GM11168 (cell line): ENCODE results near the gene POP7.
"Not testable (repeated sequence)": the region's sequence is repeated elsewhere in the genome, so short reads cannot be mapped to it uniquely, and the experiment has no call there.

Experiments used
- in situ Hi-C: fragments of 300-500 bp; cut with MboI; formaldehyde crosslinking; loops from one replicate; pipeline ENCODE4 v1.12.0; 2022; ENCODE audit warnings: low sequenced_read_pairs; ENCODE audit not compliant: unreplicated experiment

POP7 gene

GRCh38 chr7:100689230-100690135, 16.4 kb upstream of the POP7 start:
- in situ Hi-C loops, result no loop called here

GRCh38 chr7:100691676-100692577, 14.0 kb upstream of the POP7 start:
- in situ Hi-C loops, result no loop called here

GRCh38 chr7:100692578-100692961, 13.4 kb upstream of the POP7 start:
- in situ Hi-C loops, result no loop called here

- in situ Hi-C loops, result no loop called here
These were observed 12.4 kb upstream of the POP7 start for GRCh38 chr7:100693312-100694097.

- in situ Hi-C loops, result no loop called here
These were observed 11.7 kb upstream of the POP7 start, which contains the start of gene GIGYF1 for GRCh38 chr7:100694098-100694745. GIGYF1 (minus strand) TSS chr7:100694250; CDS start chr7:100688238, 6,012 bp downstream.

GRCh38 chr7:100696123-100696521, 9.8 kb upstream of the POP7 start:
- in situ Hi-C loops, result no loop called here

GRCh38 chr7:100699018-100699417, 6.9 kb upstream of the POP7 start:
- in situ Hi-C loops, result no loop called here

GRCh38 chr7:100701089-100701488, 4.8 kb upstream of the POP7 start:
- in situ Hi-C loops, result not testable (repeated sequence)

GRCh38 chr7:100705320-100705752, 585 bp upstream of the POP7 start:
- in situ Hi-C loops, result no loop called here

- in situ Hi-C loops, result no loop called here
These were observed 871 bp downstream of the POP7 start for GRCh38 chr7:100706672-100707311.

- in situ Hi-C loops, result no loop called here
These were observed 2.5 kb downstream of the POP7 start for GRCh38 chr7:100708395-100708794.

- in situ Hi-C loops, result loop anchor here (10.0 kb wide), 1 partner anchor 226 kb away; the partner anchor contains the start of gene NYAP1
These were observed 4.5 kb downstream of the POP7 start for GRCh38 chr7:100710452-100710851.

GRCh38 chr7:100711369-100711768, 5.4 kb downstream of the POP7 start:
- in situ Hi-C loops, result loop anchor here (10.0 kb wide), 1 partner anchor 227 kb away; the partner anchor contains the start of gene NYAP1

- in situ Hi-C loops, result loop anchor here (10.0 kb wide), 1 partner anchor 230 kb away; the partner anchor contains the start of gene NYAP1
These were observed 8.8 kb downstream of the POP7 start for GRCh38 chr7:100714725-100715124.

- in situ Hi-C loops, result loop anchor here (10.0 kb wide), 1 partner anchor 232 kb away; the partner anchor contains the start of gene NYAP1
These were observed 11.2 kb downstream of the POP7 start for GRCh38 chr7:100717073-100717472.

- in situ Hi-C loops, result loop anchor here (10.0 kb wide), 1 partner anchor 235 kb away; the partner anchor contains the start of gene NYAP1
These were observed 13.8 kb downstream of the POP7 start for GRCh38 chr7:100719523-100720278.

GRCh38 chr7:100720279-100720670, 14.4 kb downstream of the POP7 start, which contains the start of gene EPO:
EPO (plus strand) TSS chr7:100720468; CDS start chr7:100720981, 513 bp downstream.
- in situ Hi-C loops, result no loop called here
